GM21576 (cell line): Measurements from ENCODE around the gene ARHGAP26.
"Not testable (repeated sequence)": the region's sequence is repeated elsewhere in the genome, so short reads cannot be mapped to it uniquely, and the experiment has no call there.

Experiments
- ATAC-seq: cut with Tn5 transposase; IDR thresholded peaks from one replicate; pipeline ENCODE4 v1.9.1; 2021; ENCODE audit warnings: mild to moderate bottlenecking, moderate library complexity; ENCODE audit not compliant: unreplicated experiment

The ARHGAP26 gene

DNA sequence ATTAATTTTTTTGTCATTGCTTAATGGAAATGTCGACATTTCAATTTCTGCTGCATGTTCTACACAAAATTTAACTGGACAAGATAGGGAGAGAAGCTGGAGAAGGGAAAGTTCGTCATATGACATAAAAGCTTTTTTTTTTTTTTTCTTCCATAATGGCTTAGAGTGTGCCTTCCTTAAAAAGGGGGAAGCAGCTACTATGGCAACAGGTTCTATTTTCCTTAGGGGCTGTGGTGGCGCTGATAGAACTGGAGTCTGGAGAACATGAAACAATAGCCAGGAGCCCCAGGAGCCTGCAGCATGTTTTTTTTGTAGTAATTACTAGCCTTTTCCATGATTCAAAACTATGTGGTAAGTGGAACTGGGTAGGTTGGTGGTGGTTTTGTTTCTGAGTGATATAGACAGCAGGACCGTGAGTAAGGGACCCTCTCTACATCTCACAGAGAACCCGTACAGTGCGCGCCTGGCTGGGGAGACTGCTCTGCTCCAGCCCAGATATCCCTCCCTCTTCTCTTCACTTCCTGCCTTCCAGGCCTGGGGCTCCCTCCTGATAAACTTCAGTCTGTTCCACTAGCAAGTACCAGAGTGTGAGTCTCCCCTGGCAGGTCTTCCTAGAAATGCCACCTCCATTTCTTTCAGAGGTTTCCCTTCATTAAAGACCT, 331.7 kb downstream of the ARHGAP26 start:
- no peak for ATAC-seq

DNA sequence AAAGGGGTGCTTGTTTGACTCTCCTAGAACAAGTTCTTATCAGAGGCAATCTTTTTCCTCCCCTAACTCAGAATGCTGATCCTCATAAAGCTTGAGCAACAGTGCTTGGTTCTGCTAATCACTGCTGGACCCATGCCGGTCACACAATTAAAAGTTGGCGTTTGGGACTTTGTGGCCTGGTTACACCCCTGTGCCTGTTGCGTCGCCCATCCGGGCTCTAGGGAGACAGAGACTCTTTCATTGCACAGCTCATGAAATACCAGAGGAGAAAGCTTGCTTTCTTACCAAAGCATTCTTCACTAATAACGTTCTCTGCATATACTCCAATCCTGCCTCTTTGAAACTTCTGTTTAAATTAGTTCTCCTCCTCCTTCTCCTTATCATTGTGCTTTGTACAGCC, 332.2 kb downstream of the ARHGAP26 start:
- no peak for ATAC-seq

DNA sequence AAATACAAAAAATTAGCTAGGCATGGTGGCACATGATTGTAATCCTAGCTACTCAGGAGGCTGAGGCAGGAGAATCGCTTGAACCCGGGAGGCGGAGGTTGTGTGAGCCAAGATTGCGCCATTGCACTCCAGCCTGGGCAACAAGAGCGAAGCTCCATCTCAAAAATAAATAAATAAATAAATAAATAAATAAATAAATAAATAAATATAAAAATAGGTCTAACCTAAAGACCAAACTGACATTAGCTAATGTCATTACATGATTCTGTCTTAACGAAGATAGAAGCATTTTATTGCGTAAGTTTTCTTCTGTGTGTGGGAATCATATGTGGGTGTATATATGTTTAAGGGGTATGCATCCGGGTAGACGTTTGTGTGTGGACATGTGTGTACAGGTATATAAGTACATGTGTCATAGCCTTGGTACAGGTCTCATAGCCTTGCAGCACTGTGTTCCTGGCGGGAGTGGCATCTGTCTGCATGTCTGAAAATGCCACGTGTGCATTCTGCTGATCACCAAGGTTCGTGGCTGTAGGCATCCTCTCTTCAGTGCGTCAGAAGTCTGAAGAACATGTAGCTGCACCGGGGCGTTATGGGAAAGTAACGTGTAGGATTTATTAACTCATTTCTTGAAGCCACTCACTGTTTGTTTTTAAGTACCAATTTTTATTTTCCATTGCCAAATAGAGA, 335.2 kb downstream of the ARHGAP26 start:
- ATAC-seq: no peak

DNA sequence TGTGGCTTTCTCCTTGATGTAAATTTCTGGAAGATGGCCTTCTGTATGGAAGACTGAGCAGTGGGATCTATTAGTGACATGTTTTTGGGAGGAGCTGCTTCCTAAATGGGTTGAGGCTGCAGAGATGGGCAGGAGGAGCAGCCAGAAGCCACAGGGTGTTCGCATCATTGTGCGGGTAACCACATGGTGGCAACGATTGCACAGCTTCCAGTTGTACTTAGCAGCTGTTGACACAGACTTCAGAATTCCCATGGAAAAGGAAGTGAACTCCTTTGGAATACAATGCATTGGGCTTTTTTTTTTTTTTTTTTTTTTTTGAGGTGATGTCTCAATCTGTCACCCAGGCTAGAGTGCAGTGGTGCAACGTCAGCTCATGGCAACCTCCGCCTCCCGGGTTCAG, 336.0 kb downstream of the ARHGAP26 start:
- ATAC-seq: no peak

DNA sequence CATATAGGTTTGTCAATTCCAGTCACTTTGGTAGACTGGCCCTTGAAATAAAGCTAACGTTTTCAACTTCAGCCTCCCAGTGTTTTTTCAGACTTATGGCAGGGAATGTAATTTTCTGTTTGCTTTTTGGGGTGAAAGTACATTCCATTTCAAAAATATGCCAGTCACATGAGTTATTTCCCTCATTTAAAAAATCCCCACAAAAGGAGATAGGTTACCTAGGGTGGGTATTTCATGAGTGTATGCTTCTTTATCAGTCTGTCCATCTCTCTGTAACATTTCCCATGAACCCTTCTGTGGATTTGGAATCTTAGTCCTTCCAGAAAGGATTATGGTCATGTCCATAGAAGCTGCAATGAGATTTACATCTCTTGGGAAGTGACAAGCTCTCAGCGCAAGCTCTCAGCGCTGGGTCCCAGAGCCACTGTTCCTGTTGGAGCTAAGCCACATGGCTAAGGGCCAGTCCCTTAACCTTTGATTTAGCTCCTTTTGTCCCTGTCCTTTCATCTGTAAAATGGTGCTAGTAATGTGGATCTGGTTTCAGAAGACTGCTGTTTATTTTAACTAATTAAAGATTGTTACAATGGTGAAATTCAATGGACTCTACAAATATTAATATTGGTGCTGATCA, 338.4 kb downstream of the ARHGAP26 start:
- no peak for ATAC-seq

DNA sequence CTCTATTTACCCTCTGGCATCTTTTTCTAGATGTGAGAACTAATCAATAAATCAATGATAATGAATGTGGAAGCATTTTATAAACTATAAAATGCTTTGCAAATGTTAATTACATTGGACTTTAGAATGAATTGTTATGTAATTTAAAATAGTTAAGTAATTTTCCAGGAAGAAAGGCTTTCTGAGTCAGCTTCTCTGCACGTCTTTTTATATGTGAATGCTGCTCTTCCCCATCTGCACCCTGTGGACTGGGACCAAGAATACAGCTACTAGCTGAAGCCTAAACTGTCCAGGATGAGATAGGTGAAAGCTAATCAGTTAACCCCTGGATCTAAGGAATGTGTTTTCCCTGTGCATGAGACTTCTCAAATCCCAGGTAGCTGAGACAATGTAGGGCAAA, 340.4 kb downstream of the ARHGAP26 start:
- ATAC-seq: no peak

DNA sequence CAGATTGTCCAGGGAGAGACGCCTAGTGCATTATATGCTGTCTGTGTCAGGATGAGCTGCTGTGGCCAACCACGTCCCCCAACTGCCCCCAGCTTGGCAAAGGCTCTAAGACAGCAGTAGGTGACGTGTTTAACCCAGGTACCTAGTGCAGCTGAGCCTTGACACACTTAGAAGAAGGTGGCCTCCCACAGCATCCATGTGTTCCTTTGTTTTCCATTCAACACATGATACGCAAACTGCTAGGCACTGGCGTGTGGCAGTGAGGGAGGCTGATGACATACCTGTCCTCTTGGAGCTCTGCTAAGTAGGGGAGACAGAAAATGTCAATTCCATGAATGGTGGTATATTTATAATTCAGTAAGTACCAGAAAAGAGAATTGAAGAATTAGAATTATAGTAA, 341.6 kb downstream of the ARHGAP26 start:
- no peak for ATAC-seq

DNA sequence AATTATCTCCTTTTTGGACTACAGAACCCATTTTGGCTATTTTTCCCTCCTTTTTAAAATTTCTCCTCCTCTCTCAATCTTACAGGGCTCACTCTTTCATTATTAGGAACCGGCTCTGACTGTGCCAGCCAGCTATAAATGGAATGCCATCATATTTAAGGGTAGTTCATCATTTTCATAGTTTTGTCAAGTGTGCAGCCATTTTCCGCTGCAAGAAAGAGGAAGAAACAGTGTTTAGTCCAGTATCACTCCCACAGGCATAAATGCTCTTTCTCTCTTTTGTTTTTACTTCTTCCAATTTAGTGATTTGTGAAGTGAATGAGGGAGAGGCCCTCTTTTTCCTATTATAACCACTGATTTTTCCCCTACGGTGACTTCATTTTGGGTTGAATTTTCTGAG, 343.3 kb downstream of the ARHGAP26 start:
- ATAC-seq: no peak

DNA sequence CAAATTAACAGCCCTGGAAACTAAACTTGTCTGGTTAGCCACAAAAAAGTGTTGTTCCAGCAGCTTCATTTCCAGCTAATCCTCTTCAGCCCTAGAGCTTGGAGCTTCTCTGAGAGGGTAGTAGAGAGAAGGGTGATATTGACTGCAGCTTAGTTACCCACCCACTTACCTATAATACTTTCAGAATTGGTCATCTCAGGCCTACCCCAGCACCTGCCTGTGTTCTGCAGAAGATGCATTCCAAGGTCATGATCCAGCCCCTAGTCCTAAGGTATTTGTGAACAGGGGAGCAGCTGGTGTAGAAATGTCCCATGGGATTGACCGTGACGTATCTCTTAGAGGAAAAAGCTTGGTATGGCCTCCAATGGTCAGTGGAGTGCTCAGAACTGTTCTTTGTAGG, 344.3 kb downstream of the ARHGAP26 start:
- ATAC-seq: no peak

DNA sequence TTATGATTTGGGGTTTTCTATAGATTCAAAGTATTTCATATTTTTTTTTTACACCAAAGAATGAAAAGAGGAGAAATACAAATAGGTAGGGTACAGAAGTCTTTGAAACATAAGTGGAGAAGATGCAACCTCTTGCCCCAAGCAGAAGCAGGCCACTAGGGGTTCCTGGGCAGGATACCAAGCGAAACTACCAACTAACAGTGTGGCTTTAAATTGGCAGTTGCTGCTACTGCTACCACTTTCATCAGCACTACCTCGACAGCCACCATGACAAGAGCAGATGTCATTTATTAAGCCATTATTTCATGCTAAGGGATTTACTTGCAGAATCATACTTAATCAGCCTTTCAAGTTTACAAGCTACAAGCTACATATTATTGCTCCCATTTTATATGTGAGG, 345.2 kb downstream of the ARHGAP26 start:
- ATAC-seq: no peak

DNA sequence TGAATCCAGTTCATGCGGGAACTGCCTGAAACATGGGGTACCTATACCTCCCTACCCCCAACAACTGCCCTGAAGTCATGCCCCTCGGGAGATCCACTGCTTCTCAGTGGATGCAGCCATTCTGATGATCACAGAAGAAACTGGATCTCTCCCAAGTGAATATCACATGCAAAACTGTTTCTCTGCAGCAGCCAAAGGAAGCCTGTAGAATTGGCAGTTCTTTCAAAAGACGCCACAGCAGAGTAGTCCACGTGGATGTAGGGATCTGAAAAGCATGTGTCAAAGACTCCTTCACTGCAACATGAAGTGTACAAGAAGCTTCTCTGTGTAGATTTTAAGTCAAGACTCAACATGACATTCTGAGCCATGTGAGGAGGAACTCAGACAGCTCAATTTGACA, 346.6 kb downstream of the ARHGAP26 start:
- ATAC-seq: no peak

DNA sequence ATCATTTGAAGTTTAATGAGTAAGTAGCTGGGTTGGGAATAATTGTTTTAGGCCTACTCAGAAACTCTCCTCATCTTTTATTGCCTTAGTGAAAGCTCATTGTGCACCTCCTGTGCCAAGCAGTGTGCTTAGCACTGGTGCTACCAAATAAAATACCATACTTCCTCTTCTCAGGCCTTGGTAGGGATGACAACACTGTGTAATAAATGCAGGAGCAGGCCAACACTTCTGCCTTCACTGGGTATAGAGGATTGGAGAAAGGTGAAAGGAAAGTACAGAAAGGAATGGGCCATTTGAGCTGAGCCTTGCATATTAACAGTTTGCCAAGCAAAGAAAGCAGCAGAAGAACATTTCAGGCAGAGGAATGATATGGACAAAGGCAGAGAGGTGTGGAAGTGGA, 347.6 kb downstream of the ARHGAP26 start:
- ATAC-seq: no peak

DNA sequence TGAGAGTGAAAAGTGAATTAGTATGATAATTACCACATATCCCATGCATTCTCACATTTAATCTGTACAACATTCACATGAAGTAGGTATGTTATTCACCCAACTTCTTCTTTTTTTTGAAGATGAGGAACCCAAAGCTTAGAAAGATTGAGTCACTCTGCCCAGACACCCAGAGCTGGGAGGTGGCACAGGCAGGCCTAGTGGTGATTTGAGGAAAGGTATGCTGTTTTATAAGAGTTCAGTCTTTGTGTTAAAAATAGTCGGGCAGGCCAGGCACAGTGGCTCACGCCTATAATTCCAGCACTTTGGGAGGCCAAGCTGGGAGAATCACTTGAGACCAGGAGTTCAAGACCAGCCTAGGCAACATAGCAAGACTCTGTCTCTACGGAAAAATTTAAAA, 348.0 kb downstream of the ARHGAP26 start:
- ATAC-seq: no peak

DNA sequence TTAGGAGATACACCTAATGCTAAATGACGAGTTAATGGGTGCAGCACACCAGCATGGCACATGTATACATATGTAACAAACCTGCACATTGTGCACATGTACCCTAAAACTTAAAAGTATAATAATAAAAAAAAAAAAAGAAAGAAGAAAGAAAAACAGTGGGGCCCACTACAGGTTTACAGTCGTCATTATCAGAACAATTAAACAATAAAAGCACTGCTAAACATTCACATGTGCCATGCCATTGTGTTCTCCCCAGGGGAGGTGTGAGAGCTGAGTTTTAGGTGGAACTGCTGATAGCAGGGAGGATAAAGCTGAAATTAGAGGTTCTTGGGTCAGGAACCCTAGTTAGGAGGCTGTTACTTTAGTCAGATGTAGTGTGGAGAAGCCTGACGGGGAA, 348.6 kb downstream of the ARHGAP26 start:
- not testable (repeated sequence) for ATAC-seq

DNA sequence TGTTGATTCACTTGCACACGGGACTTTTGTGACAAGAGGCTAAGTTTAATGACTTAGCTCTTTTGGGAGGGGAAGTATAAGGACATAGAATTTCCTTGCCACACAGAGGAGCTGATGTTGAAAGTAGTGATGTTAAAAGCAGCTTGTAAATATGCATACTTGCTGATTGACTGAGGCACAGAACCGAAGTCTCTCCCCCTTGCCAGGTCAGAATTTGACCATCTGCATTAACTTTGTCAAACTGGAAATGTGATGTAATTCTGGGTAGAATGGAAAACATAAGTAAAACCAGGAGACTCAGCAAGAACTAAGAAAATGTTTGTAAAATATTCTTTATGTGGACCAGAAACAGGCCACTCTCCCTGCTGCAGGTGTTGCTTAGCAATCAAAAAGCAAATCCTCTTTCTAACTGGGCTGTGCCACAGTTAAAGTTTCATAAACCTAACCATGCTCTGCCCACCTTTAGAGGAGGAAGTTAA, 349.2 kb downstream of the ARHGAP26 start:
- ATAC-seq: peak; percentile 65

DNA sequence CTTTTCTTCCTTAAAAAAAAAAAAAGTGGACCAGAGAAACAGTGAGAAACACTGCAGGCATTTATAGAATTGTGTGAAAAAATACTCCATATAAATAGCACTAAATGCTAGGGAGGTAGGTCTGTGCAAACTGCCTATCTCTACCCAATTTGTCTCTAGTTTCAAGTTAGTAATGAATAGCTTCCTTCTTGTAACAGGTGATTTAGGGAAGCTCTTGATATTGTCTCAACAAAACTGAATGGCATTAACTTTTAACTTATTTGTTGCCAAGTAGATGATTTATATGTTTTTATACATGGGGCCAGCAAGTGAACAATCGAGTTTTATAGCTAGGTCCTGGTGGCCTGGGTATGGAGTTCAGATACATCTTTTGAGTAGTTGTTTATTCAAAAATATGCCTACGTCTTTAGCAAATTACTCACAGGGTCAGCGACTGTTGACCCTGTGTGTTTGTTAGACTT, 349.7 kb downstream of the ARHGAP26 start:
- ATAC-seq: no peak

DNA sequence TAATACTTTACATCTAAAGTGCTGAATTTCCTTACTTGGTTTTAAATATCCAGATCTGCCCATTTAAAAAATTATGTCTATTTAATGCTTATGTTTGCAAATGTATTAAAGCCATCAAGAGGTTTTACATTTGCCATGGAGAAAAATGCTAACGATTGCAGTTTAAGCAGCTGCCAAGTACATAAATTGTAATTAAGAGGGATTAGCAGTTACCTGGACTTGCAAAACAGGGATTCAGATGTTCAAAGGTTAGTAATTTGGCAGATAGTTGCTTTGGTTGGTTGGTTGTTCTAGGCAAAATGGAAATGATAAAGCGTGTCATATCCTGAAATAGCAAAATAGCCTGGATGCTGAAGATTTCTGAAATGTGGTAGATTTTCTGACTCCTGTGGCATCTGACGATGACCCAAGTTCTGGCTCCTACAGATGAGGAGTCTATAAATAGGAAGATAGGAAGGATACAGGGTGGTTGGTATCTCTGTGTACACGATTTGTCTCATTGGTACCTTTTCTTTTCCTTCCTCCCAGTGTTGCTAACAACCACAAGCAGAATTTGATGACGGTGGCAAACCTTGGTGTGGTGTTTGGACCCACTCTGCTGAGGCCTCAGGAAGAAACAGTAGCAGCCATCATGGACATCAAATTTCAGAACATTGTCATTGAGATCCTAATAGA, 350.4 kb downstream of the ARHGAP26 start:
- no peak for ATAC-seq

DNA sequence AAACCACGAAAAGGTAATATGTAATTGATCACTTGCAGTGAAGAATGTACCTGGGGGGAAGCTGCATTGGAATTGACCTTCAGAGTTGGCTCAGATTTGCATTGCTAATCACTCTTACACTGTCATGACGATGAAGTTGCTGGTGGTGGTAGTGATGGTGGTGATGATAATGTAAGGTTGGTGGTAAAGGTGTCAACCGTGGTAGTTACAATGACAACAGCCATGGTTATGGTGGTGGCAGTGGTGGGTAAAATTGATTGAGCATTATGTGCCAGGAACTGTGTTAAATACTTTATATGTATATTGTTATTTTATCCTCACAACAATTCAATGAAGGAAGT, 350.9 kb downstream of the ARHGAP26 start:
- ATAC-seq: no peak

DNA sequence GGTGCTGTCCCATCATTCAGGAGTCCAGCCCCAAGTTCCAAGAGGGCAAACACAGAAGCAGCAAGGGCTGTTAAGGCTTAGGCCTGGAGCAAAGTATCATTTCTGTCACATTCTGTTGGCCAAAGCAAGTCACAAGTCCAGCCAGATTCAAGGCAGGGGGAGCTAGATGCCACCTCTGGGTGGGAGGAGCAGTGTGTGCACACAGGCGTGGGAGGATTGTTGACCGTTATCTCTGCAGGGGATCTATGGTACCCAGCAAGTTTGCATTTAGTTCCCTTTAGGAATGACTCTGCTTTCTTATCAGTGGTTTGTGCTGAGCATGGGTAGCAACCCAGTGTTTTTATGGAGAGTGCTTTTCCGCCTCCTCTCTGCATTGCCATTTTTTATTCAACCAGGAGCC, 354.4 kb downstream of the ARHGAP26 start:
- ATAC-seq: no peak

DNA sequence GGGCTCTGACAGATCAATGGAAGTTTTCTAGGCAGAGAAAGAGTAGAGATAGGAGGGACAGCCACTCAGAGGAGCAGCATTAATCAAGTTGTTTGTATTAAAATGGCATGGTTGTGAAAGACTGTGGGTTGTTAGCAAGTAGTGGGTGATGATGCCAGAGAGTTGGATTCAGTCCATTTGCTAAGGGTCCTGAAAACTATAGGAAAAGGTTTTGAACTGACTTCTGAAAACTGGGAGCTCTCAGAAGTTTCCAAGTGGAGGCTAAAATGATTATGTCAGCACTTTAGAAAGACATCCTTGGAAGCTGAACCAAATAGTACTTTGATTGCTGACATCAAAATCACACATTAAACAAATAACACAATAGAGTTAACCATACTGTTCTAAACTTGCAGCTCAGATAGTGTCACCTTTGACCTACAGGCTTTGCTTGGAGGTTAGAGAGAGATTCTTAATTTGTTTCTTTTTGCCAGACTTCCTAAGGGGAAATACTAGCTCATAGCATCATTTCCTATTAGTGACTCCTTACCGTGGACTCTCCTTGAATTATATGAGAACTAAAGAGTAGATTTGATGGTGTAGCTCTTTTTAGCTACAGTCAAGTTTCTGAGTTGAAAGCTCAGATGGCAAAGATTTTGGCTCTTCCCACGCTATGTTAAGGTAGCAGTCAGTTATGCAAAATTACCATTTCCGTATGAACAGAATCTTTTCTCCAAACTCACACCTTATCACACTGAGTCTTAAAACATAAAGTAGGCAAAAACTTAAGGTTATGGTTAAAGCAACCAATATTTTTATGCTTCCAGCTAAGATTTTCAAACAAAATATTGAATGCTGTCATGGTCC, 356.2 kb downstream of the ARHGAP26 start:
- no peak for ATAC-seq
